HG03442 (cell line): ENCODE results near the gene C12orf75.
A peak's percentile ranks its signal among the peaks of the same experiment; 100 is the strongest.
"Not testable (repeated sequence)": the region's sequence is repeated elsewhere in the genome, so short reads cannot be mapped to it uniquely, and the experiment has no call there.

Experiments used
- ATAC-seq: cut with Tn5 transposase; IDR thresholded peaks from one replicate; pipeline ENCODE4 v1.9.1; 2021; ENCODE audit warnings: mild to moderate bottlenecking, moderate library complexity; ENCODE audit not compliant: unreplicated experiment

Gene C12orf75

DNA sequence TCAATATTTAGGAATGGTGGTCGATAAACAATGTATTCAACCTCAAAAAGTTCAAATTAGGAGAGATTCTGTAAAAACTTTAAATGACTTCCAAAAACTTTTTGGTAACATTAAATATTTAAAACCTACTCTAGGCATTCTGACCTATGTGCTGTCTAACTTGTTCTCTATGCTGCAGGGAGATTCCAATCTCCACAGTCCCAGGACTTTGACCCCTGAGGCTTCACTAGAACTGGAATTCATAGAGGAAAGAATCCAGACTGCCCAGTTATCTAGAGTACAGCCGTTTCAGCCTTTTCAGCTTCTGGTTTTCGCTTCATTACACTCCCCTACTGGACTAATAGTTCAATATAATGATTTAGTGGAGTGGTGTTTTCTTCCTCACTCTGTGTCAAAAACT lies 21.1 kb upstream of the C12orf75 start:
- not testable (repeated sequence) for ATAC-seq

DNA sequence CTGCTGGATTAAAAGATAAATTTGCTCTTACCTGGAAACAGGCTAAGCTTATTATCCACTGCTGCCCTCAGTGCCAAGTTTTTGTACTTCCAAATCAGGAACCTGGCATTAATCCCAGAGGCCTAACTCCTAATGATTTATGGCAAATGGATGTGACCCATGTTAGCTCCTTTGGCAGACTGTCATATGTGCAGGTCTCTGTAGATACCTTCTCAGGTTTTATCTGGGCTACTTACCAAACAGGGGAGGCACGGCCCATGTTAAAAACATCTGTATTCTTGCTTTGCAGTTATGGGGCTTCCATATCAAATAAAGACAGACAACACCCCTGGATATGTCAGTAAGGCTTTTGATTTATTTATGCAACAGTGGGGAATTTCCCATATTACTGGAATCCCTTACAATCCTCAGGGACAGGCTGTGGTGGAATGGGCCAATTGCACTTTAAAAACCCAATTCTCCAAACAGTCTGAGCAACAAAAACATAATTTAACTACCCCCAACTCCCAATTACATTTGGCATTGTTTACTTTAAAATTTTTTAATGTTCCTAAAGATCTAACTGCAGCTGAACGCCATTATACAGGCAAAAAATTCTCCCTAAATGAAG lies 19.9 kb upstream of the C12orf75 start:
- ATAC-seq: not testable (repeated sequence)

DNA sequence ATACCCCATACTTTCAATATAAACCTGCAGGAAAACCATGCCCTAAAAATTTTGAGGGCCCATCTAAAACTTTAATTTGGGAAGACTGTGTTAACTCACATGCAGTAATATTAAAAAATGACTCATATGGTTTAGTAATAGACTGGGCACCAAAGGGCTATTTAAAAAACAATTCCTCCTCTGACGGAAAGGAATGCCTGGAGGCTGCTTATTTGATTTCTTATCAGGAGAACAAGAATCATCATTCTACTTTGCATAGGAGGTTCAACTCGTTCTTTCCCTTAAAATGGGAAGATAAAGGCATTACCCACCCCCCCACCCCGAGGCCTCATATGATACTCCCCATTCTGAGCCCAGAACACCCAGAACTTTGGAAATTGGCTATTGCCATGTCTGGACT lies 18.6 kb upstream of the C12orf75 start:
- ATAC-seq: not testable (repeated sequence)

DNA sequence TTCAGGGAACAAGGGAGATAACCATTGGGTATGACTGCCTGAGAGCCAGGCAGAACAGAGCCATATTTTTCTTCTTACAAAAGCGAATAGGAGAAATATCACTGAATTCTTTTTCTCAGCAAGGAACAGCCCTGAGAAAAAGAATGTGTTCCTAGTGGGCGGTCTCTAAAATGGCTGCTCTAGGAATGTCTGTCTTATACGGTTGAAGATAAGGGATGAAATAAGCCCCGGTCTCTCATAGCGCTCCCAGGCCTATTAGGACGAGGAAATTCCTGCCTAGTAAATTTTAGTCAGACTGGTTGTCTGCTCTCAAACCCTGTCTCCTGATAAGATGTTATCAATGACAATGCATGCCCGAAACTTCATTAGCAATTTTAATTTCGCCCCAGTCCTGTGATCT lies 16.7 kb upstream of the C12orf75 start:
- not testable (repeated sequence) for ATAC-seq

DNA sequence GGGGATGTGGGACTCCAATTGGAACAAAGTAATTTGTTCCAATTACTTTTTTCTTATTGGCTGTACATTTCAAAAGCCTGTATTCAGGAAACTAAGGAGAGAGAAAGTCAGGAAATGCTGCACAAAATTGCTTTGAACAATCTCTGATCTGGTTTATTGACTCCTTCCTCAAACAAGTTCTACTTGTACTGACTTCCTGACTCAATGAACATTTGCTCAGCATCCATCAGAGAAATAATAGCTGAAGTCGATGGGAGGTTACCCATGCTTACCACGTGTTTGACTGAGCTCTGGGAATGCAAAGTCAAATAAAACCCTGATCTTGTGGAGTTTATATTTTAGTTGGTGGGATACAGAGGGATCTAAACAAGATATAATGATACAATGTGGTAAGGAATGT lies 15.4 kb upstream of the C12orf75 start:
- no peak for ATAC-seq

DNA sequence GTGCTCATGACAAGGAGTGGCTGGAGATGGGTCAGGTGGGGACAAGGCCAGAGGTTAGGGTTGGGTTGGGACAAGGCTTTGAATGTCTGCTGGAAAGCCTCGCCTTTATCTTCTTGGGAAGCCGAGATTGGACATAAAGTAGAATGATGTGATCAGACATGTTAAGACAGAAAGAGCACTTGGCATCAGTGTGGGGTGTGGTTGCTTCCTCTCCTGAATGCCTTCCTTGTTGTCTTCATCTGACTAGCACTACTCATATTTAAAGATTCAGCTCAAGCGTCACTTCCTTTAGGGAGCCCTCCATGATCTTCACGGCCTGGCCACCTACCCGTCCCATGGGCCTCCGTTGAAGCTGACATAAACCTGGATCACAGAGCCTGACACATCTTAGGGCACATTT lies 14.8 kb upstream of the C12orf75 start:
- ATAC-seq: no peak

DNA sequence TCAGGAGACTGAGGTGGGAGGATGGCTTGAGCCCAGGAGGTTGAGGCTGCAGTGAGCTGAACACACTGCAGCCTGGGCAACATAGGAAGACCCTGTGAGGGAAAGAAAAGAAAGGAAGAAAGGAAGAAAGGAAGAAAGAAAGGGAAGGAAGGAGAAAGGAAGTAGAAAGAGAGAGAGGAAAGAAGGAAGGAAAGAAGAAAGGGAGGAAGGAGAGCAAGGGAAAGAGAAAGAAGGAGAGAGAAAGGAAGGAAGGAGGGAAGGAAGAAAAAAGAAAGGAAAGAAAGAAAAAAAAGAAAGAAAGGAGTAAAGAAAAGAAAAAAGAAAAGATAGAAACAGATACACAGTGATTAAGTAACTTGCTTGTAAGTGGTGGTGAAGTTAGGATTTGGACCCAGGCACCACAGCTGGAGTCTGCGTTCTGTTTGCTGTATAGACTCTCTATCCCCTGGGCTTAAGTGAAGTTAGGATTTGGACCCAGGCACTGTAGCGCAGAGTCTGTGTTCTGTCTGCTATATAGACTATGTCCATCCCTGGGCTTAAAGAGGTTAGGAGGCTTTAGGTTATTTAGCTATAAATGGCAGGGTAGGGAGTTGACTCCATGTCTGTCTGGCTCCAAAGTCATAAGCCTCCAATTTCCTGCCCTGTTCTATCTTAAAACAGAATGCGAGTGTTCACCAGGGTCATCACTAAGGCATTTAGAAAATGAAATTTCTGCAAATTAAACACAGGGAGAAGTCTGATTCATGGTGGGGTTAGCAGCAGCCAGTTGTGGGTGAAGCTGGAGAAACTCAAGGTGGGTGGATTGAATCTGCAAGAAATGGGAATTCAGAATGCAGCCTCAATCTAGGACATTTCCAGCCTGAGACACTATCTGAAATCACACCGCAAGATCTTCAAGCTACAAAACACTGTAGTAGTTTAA lies 13.3 kb upstream of the C12orf75 start:
- ATAC-seq: no peak

DNA sequence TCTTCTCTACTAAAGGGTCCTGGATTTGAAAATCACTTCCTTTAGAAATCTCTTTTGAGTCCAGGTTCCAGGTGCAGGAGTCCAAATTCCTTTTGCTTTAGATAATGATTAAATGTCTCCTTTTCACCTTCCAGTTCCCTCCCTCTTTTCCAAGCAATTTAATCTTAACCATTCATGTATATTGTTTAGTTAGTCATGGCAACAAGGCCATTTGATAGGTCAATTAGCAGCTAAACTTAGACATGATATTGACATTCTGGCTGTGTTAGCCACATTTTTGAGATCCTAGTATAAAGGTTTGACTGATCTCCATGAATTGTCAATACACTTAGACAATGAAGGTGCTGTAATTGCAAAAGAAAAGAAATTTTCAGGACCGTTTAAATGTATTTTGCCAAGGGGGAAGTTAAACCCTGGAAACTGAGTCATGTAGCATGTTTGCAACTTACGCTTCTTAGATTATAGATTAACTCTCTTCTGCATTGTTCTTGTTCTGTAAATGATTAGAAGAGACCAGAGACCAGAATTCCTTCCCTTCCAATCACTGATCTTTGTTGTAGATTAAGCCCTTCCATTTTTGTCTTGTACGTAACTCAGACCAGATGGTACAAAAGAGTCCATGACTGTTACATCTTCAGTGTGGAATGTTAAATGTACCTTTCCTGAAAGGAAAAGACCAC lies 12.4 kb upstream of the C12orf75 start:
- ATAC-seq: no peak

DNA sequence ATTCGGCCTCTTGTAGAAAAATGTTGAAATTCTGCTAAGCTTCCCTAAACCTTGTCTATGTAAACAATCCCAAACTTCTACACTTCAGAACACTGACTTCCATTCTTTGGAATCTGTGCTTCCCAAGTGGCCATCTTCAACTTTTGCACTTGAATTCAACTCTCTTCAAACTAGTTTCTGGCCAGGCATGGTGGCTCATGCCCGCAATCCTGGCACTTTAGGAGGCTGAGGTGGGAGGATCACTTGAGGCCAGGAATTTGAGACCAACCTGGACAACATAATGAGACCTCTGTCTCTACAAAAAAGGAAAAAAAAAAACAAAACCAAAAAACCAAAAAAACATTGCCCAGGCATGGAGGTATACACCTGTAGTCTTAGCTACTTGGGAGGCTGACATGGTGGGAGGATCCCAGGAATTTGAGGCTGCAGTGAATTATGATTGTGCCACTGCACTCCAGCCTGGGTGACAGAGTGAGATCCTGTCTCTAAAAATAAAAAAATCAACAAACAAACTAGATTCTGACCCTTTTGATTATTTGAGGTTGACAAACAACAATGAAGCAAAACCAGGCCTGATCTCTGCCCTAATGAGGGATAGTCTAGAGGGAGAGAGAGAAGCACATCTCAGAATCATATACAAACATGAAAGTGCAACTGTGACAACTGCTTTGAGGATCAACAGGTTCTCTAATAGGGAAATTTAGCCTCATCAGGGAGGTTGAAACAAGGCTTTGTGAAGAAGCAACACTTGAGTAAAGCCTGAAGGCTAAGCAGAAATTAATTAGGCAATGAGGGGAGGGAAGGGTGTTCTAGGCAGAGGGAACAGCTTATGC lies 11.6 kb upstream of the C12orf75 start:
- no peak for ATAC-seq

DNA sequence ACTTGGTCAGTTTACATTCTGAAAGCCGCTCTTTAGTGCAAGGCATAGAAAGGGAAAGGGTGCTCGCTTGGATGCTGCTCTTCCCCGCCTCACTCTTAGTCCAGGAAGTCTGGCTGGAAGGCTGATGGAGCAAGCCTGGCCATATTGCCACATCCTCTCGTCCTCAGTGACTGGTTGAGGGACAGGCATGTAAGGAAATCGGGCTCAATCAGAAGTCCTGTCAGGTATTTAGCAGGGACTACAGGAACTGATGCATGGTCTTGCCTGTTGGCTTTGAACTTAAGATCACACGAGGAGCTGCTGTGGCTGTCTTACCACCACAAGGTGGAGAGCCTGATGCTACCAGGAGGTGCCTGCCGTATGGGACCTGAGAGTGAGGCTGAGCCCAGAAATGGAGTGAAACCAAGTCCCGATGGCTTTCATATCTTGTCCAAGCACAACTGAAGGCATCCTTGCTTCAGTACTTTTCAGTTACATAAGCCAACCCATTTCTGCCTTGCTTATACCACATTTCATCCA lies 10.7 kb upstream of the C12orf75 start:
- ATAC-seq: no peak

DNA sequence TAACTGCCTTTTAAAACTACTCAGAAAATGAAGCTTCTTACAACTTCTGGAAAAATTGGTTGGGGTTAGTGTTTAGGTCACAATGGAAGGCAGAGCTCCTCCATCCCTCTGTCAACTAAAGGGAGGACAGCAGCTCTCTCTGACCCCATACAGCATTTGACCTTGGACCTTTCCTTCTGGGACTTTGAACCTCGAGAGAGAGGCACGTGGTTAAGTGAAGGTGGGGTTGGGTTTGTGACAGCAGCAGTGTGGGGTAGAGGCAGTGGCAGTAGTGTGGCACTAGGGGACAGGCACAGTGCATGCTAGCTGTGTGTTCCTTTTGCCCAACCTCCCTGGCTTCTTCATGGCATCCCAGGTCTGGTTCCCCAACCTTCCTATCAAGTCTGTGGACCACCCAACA lies 9.4 kb upstream of the C12orf75 start:
- ATAC-seq: no peak

DNA sequence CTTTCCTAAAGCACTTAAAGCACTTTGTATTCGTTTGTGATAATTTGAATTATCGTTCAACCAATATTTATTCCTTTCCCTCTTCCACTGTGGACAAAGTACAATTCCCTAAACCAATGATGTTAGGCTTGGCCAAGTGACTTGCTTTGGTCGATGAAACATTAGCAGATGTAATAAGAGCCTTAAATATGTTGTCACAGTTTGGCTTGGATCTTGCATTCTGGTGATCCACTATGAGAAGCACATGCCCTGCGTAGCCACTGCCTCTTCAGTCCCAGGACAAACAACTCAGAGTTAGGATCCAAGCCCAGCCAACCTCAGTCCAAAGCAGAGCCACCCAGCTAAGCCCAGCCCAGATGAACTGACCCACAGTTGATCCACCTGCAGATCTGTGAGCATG lies 8.4 kb upstream of the C12orf75 start:
- ATAC-seq: no peak

DNA sequence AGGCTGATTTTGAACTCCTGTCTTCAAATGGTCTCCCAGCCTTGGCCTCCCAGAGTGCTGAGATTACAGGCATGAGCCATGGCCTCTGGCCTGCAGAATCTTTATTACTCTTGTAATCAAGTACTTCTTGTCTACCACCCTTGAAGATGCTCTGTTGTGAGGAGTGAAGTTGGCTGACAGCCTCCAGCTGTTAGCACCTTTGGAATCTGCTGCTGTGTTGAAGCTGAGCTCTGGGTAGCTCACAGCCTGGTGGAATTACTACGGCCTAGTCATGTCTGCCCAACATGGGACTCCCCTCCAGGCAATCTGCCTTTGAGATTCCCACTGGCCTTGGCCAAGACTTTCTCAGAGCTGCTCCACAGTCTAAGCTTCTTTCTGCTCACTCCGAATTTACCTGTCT lies 5.8 kb upstream of the C12orf75 start:
- no peak for ATAC-seq

DNA sequence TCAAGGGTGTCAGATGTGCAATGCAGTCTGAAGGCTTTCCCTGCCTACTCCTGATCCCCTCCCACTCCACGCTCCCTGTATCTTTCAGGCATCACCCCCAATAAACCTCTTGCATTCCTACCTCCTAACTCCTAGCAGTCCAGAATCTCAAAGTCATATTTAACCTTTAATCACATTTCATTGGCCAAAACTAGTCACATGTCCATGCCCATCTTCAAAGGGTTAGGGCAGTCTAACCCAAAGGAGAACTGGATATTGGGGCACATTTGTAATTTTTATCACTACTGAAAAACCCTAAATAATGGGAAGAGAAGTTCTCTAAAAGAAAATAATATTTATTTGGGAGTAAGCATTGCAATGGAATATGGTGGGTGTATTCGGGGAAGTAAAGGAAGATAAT lies 5.4 kb upstream of the C12orf75 start:
- ATAC-seq: no peak

DNA sequence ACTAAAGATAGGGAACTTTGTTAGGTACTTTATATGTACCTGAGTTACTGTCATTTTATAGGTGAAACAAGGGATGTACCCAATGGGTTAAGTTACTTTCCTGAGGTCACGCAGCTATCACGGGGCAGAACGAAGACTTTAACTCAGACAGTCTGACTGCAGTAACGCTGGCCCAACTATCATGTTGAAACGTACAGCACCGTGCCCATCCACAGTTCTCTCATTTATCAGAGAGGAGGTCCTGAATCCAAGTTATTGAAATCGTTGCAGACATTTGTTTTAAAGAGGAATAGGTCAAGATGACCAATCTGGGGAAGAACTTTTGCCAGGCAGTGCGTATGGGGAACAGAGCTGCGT lies 587 bp upstream of the C12orf75 start:
- ATAC-seq: peak; percentile 1

DNA sequence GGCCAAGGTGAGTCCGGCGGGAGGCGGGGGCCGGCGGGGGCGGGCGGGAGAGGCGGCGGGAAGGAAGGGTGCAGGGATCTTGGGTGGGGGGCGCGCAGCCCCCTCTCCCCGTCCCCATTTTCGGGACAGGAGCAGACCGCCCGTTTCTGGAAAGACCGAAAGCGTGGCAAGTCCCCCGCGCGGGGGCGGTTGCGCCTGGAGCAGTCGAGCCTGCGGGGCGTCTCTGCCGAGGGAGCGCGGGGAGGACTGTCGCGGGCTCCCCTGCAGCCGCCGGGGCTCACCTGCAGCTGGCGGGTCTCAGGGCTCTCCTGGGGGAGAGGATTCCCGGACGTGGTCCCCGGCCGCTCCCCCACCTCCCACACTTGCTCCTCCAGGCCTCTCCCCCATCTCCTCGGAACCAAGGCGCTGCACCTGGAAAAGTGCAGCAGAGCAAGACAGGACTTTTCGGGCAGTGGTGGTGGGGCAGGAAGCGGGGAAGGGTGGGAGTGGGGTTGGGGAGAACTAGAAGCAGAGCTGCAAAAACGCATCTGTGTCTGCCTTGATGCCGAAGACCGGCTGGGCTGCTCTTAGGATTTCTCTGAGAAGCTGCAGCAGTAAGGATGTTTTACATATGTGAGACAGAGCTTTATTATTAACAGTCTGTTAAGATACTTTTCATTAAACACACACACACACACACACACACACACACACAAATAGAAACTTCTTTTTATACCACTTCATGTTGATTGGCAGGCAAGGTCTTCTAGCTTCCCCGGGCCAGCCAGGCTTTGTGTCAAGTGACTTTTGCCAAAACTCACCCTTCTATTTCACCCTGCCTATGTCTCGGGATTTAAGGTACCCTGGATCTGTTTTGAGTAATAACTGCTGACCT lies 677 bp downstream of the C12orf75 start:
- peak; percentile 9 for ATAC-seq

DNA sequence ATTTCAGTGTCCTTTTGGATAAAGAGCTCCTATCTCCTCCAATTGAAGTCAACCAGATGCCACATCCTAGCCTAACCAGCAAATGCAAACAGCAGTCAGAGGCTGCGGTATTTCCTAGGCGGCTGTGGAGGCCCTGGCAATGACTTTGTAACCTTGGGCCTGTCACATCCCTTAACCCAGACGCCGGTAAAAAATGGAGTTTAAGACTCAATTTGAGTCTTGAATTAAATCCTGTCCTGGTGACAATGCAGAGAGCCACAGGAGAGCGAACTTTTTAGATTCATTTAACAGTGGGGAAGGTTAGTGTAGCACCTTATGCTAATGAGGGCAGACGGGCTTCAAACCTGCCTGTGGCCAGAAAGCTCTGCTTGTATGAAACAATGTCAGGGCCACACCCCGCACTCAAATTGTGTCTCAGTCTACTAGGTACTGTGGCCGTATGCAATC lies 1.3 kb downstream of the C12orf75 start:
- ATAC-seq: no peak

DNA sequence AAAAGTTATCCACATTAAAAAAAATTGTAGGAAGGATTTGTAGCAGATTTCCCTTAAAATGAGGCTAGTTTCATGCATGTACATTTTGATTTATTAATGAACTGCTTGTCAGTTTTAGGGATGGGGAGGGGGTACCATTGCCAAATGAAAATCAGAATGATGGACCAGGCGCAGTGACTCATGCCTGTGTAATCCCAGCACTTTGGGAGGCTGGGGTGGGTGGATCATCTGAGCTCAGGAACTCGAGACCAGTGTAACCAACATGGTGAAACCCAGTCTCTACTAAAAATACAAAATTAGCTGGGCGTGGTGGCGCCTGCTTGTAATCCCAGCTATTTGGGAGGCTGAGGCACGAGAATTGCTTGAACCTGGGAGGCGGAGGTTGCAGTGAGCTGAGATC lies 1.8 kb downstream of the C12orf75 start:
- not testable (repeated sequence) for ATAC-seq

DNA sequence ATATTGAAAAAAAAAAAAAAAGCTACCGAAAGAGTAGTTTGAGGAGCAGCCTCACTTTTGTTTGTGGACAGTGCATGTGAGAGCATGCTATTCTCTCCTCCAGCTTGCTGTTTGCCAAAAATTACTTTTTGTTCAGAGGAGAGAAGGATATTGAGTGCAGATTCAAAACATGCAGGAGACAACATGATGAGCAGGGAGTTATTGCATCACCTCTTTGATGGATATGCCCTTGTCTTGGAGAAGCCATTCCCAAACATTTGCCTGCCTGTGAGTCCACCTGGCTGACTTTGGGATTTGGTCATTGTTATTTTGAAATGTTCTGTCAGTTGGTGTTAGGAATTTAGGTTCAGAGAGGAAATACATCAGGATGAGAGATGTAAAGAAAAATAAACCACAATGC lies 2.4 kb downstream of the C12orf75 start:
- no peak for ATAC-seq

DNA sequence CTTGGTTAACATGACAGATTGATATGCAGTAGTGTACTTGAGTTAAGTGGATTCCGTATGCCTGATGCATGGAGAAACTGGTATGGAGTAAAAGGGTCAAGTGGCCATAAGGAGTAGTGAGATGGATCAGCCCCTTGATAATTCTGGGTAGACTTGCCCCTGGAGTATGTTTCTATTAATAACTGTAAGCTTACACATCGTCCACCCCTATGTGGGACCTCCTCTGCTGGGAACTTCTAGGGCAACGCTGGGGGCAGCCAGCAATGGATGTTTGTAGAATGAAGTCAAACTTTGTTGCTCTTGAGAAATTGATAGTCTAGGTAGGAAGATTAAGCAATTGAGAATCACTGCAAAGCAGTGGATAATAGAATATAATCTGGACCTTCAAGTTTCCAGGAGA lies 3.5 kb downstream of the C12orf75 start:
- ATAC-seq: no peak
